Stimulated activated CD4-positive, alpha-beta T cell treated with anti-CD3 and anti-CD28 coated beads, Interleukin-4, amount 100 ng/mL, for 1 hour (primary cell): ENCODE measurements around the gene PI3.
"Not testable (repeated sequence)": the region's sequence is repeated elsewhere in the genome, so short reads cannot be mapped to it uniquely, and the experiment has no call there.

ENCODE experiments used
- DNase-seq: peaks from one replicate; pipeline ENCODE4 v3.0.0-alpha.2; 2020

PI3 gene, protein sequence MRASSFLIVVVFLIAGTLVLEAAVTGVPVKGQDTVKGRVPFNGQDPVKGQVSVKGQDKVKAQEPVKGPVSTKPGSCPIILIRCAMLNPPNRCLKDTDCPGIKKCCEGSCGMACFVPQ

DNA sequence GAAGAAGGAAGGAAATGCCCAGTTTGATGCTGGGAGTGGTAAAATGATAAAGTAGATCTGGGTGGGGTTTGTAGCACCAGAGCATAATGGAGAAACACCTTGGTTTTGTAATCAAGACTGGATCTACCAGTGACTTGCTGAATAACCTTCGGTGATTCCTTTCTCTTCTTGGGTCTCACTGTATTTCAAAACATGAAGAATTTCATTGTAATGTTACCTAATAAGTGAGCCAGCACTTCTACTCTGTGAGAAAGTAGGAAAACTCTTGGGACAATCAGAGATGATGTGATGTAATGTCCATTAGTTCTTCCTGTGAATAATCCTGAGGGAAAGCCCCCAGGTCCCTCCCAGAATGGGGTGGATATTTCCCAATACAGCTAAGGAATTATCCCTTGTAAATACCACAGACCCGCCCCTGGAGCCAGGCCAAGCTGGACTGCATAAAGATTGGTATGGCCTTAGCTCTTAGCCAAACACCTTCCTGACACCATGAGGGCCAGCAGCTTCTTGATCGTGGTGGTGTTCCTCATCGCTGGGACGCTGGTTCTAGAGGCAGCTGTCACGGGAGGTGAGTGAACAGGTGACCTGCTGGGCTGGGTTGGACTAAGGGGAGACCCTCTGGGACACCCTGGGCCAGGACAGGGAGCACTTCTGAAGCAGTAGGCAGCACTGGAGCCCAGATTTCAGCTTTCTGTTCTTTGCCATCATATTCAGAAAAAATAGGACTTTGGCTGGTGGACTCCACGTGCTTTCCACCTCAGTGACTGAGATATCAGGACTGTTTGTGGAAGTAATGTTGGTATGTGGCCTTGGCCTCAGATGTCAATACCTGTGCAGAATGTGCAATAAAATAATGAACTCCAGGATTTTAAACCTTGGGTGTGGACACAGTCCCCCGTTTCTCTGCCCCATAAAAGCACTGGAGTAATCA lies at the start of gene PI3:
Gene PI3, plus strand, starts transcription at position 469 of the 931 bp plus-strand sequence. Its CDS starts 21 bp downstream, at position 490.
- no peak for DNase-seq

DNA sequence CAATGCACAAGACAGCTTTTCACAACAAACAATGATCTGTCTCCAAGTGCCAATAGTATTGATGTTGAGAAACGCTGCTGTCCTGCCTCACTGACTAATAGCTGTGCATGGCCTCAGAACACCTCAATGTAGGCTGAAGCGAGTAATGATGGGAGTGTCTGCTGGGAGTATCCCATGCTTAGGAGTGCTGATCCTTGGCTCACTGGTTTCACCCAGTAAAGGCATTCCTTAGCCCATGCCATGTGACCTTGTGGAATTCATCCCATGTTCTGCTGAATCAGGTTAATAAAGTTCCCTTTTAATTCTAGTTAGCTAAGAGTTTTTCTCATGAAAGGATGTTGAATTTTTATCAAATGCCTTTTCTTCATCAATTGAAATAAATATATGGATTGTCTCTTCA lies 46.6 kb upstream of the PI3 start:
- DNase-seq: no peak

DNA sequence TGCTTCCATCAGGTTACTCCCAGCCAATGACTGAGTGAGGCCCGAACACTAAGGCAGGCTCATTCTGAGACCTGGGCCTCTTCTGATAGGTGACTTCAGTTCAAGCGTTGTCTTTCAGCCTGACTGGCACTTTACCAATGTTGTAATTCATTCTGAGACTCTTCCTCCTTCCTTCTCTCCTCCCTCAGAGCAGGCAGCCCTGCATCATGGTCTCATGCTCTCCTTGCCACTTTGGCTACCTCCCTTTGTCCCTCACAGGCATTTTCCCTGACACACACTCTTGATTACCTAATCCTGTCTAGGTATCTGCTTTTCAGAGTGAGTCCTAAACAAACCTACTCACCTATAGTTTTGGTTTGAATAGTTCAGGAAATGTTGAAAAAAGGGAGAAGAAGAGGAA lies 37.8 kb upstream of the PI3 start:
- DNase-seq: no peak

DNA sequence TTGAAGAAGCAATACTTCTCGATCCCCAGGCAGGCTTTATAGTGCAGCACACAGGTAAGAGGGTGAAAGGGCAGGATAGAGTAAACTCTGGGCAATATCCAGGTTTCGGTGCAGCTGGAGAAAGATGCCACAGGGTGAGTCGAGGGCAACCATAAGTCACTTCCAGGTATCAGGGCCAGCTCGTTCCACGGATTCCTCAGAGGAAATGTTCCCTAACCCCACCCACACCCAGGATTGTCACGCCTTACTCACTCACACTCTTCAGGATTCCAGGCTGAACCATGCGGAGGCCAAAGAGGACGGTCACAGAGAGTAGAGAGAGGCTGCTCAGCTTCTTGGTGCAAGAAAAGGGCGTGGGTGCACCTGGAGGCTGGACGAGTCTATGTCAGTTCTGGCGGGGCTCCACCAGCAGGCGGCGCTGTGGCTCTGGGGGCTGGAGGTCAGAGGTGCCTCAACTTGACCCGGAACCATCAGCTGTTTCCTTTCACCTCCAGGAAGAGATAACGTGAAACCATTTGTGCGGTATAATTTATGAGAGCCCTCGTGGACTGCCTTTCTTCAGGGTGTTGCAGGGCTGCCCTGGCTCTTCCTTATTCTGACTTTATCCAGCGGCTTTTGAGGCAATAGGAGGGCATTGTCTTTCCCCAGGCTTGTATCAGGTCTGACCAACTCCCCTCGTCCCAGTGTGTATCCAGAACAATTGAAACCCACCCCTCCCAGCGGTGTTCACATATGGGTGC lies 36.0 kb upstream of the PI3 start:
- DNase-seq: peak; percentile 62

DNA sequence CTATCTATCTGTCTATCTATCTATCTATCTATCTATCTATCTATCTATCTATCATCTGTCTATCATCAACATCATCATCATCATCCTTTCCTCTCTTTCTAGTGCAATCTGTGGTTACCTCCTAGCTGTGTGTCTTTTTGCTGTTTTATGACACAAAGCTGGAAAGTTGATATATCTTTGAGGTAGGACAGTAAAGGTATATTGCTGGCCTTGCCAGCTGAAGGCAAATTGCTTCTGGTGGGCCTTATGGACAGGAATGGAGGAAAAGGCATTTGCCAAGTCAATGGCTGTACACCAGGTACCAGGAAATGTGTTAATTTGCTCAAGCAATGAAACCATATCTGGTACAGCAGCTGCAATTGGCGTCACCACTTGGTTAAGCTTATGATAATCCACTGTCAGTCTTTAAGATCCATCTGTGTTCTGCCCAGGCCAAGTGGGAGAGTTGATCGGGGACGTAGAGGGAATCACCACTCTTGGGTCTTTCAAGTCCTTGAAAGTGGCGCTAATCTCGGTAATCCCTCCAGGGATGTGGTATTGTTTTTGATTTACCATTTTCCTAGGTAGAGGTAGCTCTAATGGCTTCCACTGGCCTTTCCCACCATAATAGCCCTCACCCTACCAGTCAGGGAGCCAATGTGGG lies 34.8 kb upstream of the PI3 start:
- not testable (repeated sequence) for DNase-seq

DNA sequence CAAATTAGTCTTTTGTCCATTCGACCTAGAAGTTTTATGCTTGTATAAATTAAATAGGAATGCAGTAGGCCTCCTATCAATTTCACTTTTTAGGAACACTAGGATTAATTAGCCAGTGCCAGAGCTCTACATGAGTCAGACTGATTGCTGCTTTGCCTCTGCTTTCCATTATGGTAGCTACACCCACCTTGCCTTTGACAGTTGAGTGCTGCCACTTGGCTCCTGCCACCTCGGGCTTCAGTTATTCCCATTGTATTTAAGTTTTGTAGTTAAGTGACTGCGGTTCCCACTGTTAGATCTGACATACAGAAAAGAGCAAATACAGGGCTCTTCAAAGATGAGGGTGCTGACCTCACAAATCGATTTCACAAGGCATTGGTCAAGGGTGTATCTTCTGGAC lies 33.9 kb upstream of the PI3 start:
- DNase-seq: no peak

DNA sequence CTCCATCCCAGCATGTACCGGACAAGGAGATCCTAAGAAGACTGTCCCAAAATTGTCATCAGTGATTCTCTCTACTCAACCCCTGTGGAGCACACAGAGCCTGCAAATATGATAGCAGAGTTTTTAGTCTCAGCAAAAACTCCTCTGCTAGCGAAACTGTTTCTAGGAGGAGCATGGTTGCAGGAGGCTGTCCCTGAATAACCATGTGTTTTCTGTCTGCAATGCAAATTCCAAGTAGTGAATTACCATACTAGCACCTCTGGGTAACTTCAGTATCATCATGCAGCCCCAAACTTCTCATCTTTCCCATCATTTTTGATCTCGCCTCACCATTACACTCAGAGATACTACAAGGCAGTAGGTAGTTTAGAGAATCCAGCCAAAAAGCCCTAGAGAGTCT lies 25.6 kb upstream of the PI3 start:
- no peak for DNase-seq

DNA sequence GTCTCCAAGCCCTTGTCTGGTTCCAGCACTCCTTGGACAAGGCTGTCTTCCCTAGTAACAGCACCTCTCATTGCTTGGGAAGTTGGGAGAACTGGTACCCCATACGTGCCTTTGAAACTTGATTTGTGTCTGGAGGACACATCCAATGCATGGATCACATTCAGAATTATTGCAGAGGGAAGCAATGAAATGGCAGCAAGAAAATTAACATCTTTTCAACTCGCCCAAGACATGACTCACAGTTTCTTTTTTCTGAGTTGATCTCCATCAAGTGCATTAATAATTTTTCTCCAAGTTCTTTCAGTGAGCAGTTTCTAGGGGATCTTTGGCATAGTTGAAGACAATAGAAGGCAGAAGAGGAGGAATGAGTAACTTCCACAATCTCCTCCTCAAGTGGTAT lies 22.3 kb upstream of the PI3 start:
- DNase-seq: no peak

DNA sequence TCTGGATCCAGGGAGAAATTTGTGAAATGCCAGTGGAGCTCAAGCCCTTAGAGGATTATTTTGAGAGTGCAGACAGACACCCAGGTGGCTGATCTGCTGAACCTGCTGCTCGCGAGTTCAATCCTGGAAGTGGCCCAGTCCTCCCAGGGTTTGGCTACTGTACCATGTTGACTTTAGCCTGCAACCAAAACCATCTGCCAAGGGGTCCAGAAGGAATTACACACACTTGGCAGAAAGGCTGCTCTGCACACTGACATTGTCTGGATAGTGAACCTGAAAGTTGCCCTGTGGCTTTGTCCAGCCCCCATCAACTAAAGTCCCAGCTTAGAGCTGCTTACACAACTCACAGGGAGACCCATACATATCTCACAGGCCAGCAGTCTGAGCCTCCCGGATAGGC lies 21.6 kb upstream of the PI3 start:
- no peak for DNase-seq

DNA sequence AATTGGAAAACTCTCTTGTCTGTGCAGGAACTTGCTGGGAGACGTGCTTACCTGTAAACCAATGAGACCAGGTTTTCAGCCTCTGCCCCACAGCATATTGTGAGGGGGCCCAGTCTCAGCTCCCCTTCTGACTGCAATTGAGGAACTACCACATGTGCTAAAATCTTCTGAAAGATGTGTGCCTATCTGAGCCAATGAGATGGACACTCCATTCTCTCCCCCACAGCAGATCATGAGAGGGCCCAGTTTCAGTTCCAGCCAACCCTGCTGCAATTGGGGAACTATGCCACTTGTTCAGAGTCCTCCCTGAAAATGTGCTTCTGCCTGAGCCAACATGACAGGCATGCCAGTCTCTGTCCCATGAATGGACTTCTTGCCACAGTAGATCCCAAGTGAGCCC lies 20.9 kb upstream of the PI3 start:
- DNase-seq: no peak

DNA sequence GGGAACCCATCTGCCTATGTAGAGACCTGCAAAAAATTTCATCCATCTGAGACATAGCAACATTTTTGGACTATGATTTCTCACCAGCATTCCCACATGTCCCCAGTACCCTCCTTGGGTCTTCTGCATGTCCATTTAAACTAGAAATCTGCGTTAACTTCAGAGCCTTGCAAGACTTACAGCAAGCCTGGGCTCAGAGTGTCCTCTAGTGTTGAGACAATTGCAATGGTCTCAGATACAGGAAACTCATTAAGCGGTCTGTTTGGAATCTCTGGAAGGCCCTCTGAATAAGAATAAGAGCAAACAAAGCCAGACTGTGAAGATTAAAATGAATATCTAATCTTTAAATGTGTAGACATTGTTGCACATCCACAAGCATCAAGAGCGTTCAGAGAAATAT lies 20.5 kb upstream of the PI3 start:
- no peak for DNase-seq

DNA sequence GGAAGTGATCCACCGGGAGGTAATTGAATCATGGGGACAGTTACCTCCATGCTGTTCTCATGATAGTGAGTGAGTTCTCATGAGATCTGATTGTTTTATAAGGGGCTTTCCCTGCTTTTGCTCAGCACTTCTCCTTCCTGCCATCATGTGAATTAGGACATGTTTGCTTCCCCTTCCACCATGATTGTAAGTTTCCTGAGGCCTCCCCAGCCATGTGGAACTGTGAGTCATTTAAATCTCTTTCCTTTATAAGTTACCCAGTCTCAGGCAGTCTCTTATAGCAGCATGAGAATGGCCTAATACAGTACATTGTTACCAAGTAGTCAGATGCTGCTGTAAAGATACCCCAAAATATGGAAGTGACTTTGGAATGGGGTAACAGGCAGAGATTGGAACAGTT lies 19.9 kb upstream of the PI3 start:
- not testable (repeated sequence) for DNase-seq

DNA sequence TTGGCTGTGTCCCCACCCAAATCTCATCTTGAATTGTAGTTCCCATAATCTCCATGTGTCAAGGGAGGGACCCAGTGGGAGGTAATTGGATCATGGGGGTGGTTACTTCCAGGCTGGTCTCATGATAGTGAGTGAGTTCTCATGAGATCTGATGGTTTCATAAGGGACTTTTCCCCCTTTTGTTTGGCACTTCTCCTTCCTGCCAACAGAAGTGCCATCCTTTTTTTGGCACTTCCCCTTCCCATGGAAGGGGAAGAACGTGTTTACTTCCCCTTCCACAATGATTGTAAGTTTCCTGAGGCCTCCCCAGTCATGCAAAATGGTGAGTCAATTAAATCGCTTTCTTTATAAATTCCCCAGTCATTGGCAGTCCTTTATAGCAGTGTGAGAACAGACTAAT lies 18.0 kb upstream of the PI3 start:
- no peak for DNase-seq

DNA sequence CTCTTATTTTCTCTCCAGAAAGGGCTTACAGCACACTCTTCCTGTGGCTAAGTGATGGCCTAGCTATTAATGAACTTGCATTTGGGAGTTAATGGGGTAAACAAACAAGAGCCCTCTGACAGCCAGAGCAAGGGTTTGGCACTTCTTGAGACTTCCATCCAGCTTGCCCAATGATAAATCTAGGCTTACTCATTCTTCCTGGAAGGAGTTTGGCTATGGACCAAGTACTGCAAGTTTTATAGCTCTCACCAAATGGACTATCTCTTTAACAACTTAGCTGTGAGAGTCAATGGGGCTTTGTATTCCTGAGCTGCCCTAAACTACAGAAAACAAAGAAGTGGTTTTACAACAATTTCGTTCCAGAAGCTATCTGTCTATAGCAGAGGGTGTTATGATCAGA lies 16.7 kb upstream of the PI3 start:
- DNase-seq: no peak

DNA sequence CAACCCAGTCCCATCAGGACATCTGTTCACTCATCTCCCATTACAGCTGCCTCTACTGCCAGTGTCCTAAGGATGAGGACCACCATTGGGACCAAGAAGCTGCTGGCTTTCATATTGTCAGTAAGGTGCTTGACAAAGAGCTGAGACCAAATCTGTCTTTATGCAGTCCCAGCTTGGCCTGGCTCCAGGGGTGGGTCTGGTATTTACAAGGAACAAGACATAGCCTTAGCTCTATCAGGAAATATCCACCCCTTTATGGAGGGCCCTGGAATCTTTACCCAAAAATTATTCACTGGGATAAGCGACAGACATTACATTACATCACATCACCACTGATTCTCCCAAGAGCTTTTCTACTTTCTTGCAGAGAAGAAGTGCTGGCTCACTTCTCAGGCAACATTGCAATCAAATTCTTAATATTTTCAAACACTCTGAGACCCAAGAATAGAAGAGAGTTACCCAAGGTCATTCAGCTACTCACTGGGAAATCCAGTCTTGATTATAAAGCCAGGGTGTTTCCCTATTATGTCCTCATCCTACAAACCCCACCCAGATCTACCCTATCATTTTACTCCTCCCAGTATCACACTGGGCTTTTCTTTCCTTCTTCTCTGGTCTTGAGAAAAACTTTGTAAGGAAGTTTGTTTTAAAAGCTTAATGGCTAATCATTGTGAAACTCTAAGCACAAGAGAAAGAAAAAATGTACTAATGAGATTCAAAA lies 11.5 kb upstream of the PI3 start:
- no peak for DNase-seq

DNA sequence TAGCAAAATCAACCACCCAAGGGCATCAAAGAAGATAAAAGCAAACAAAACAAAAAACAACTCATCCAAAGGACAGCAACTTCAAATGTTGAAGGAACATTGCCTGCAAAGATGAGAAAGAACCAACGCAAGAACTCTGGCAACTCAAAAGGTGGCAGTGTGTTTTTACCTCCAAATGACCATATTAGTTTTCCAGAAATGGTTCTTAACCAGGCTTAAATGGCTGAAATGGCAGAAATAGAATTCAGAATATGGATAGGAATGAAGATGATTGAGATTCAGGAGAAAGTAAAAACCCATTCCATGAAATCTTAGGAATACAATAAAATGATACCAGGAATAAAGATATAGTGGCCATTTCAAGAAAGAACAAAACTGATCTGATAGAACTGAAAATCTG lies 9.8 kb upstream of the PI3 start:
- DNase-seq: no peak

DNA sequence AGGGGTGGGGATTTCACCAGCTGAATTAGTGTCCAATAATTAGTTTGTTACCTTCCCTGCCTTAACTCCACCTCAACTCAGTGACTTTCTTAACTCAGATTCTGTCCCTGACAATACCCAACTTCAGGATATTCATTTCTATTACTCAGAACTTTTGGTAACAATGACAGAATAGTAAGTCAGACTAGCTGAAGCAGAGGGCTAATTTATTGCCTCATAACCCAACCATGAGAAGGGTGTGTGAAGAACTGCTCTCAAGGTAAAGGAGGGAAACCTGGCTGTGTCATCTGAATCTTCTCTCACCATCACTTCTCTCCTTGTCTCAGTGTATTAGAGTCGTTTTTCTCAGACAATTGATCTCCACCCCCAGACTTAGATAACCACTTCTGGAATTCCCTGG lies 1.2 kb upstream of the PI3 start:
- DNase-seq: no peak

DNA sequence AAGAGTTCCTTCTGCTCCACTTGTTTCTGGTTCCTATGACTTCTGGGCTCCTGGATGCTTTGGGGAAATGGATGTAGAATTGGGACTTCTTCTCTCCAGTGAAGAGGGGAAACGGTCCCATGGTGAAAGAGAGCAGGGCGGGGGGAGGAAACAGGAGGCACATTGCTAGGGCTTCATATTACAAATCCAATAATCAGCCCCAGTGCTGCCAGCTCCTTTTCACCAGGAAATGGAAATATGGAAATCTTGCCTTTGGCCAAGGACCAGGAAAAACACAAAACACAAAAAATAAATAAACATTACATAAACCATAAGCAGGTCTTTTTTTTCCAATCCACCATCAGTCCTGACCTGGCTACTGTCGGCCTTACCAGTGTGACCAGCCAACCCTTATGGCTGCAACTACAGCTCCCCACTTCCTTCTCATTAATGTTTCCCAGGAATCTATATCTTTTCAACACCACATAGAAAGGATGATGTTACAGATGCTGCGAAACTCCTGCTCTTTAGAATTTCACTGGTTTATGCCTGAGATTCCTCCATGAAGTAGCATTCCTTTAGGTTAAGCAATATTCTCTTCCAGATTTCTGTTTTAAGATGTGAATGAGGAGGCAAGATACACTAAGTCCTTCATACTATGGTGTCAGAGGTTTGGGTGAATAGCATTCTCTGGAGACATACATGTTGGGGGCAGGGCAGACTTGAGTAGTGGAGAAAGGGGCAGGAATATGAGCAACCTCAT lies 2.0 kb downstream of the PI3 start:
- no peak for DNase-seq

DNA sequence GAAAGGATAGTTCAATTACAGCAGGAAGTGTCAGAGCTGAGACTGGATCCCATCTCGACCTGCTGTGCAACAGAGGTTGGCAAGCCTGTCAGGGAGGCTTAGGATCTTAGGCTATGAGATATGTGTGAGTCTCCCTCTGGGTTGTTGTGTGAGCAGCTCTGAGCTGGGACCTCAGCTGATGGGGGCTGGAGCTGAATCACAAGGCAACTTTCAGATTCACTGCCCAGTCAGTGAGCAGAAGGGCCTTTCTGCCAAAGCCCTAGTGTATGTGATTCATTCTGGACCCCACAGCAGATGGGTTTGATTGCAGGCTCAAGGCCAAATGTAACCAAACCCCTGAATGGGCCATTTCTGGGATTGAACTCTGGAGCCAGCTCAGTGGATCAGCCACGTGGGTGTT lies 4.5 kb downstream of the PI3 start:
- no peak for DNase-seq

DNA sequence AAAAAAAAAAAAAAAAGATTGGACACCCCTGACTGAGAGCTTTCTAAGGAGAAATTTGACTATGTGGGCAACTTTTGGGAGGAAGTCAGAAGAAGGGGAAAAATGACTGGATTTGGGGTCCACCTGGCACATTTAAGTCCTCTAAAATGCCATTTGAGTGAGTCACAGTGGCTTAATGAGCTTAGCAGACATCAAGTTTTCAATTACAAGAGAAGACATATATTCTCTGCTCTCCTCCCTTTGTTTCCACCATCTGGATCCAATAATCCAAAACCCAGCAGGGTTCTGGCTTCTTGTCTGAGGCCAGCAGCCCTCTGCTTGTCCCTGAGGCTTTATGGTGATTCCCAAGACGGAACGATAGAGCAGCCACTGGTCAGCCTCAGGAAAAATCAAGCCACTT lies 6.9 kb downstream of the PI3 start:
- DNase-seq: no peak

DNA sequence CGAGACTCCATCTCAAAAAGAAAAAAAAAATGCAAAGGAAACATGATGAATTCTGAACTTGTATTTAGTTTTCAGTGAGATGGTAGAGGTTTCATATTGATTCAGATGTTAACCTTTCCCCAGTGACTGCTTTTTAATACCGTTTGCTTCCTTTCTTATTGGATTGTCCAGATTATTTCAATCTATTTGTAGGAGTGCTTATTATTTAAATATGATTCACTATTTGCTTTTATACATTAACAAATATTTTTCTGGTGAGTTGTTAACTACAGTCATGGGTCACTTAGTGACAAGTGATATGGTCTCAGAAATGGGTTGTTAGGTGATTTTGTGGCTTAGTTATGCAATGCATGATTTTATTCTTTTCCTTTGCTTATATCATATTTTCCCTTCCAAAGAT lies 8.4 kb downstream of the PI3 start:
- DNase-seq: no peak

DNA sequence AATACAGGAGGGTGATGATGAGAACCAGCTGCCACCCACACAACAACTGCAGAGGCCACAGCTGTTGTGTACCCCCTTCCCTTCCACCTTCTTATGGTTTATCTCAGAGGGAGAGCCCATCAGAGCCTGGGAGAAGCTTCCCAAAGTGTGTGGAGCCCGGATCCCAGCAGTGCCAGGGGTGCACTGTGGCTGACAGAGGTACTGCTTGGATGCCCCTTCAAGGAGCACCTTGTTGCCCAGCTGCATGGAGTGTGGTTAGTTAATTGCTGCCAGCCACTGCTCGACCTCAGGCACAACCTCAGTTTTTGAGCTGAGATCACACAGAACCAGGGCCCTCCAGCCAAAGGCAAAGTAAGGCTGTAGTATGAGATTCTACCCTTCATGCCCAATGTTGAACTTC lies 13.0 kb downstream of the PI3 start:
- DNase-seq: no peak
